Measurements from ENCODE around the gene CDC42BPG. TPM values are rescaled to one million over a fixed set of nuclear protein-coding genes. Genes with fewer than 3 reads are reported as not detected.

CDC42BPG gene
- total and polyA plus RNA-seq, 9 donors, result 0.35 to 9.5 (median 3.2) TPM

DNA sequence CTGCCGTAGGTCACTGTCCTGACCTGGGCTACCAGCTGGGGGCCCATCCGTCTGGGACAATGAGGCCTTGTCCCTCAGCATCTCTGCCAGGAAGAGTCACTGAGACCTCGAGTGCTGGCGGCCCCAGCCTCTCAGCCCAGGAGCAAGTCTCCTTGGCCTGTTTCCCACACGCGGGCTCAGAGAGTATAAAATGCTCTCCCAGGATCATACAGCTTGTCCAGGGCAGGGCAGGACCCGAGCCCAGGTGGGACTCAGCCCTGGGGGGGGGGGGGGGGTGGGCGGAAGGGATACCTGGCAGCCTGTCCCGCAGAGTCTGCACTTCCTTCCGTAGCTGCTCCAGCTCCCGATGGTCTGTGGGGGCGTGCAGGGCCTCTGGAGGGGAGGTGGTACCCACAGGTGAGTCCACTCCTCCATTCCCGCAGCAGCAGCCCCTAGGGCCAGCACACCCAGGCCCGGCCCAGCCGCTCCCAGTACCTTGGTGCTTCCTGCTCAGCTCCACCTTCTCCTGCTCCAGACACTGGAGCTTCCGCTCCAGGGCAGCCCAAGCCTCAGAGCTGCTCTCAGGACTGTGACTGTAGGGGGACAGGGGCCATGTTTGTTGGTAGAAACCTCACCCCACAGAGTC lies 7.9 kb downstream of the CDC42BPG start:
- Histone ChIP-seq H3K36me3 (no peaks in the 10 kb centered on the region), H3K4me1 (ENCODE audit: insufficient read depth) (no peaks in the 10 kb centered on the region), H3K27me3 (no peaks in the 10 kb centered on the region), H3K9me3 (no peaks in the 10 kb centered on the region), H3K27ac (no peak overlapping the region), H3K4me3 (no peak overlapping the region)
- no peak for DNase-seq
- intact Hi-C loops (cut with DNase I), result no loop called here
- WGBS, 3 donors, result 77 to 82% (median 79%) methylated on average over 14 to 16 of the region's 16 CpGs
- TF ChIP-seq EP300 (IDR thresholded peaks at IDR 0.05), result no peak
- no peak for TF ChIP-seq POLR2A (IDR thresholded peaks at IDR 0.05)
- TF ChIP-seq, protein P1, sequence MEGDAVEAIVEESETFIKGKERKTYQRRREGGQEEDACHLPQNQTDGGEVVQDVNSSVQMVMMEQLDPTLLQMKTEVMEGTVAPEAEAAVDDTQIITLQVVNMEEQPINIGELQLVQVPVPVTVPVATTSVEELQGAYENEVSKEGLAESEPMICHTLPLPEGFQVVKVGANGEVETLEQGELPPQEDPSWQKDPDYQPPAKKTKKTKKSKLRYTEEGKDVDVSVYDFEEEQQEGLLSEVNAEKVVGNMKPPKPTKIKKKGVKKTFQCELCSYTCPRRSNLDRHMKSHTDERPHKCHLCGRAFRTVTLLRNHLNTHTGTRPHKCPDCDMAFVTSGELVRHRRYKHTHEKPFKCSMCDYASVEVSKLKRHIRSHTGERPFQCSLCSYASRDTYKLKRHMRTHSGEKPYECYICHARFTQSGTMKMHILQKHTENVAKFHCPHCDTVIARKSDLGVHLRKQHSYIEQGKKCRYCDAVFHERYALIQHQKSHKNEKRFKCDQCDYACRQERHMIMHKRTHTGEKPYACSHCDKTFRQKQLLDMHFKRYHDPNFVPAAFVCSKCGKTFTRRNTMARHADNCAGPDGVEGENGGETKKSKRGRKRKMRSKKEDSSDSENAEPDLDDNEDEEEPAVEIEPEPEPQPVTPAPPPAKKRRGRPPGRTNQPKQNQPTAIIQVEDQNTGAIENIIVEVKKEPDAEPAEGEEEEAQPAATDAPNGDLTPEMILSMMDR (IDR thresholded peaks at IDR 0.05), result no peak

- TF ChIP-seq EP300 (IDR thresholded peaks at IDR 0.05), result no peak
- TF ChIP-seq POLR2A (IDR thresholded peaks at IDR 0.05), result no peak
- TF ChIP-seq, protein P1 (IDR thresholded peaks at IDR 0.05), result no peak
- no peak for DNase-seq
- intact Hi-C loops (cut with DNase I), result no loop called here
- Histone ChIP-seq H3K27ac (no peak overlapping the region), H3K4me1 (ENCODE audit: insufficient read depth) (no peaks in the 10 kb centered on the region), H3K4me3 (no peak overlapping the region), H3K9me3 (no peaks in the 10 kb centered on the region), H3K27me3 (no peaks in the 10 kb centered on the region), H3K36me3 (no peaks in the 10 kb centered on the region)
- WGBS, 3 donors, result 89 to 92% (median 89%) methylated on average over 17 of the region's 17 CpGs
Measured at GRCh38 chr11:64835616-64836447, 8.6 kb downstream of the CDC42BPG start.

DNA sequence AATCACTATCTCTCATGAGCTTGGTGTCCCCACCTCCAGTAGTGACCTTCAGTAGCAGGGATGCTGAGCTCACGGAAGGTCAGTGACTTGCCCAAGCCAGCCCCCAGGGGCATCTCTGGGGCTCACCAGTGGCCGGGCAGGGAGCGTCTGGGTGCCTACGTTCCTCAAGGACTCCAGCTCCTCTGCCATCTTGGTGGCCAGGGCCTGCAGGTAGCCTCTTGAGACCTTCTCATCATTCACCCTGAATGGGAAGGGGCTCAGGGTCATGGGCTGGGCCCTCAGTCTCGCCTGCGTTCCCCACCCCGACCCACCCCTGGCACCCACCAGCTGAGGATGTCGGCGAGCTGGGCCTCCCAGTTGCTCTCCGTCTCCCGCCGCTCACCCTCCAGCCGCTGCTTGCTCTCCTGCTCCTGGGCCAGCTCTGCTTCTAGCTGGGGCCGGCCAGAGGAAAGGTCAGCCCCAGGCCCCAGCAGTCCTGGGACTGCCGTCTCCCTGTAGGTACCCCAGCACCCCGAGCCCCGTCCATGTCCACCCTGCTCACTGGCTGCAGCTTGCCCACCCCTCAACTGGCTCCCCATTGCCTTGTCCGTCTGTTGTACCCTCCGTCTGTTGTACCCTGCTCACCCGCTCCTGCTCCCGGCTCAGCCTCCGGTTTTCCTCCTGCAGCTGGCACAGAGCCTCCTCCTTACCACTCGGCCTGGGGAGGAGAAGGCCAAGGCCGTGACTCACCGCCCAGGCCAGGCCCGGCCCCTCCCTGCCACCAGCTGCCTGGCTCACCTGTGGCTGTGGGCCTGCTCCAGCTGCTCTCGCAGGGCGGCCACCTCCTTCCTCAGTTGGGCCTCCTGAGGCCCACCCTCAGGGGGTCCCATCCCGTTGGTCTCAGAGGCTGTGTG lies 9.5 kb downstream of the CDC42BPG start:
- TF ChIP-seq EP300 (IDR thresholded peaks at IDR 0.05) (no peak), POLR2A (IDR thresholded peaks at IDR 0.05) (no peak)
- TF ChIP-seq, protein P1 (IDR thresholded peaks at IDR 0.05), result no peak
- Histone ChIP-seq H3K4me3 (no peak overlapping the region), H3K27ac (no peak overlapping the region), H3K27me3 (no peaks in the 10 kb centered on the region), H3K9me3 (no peaks in the 10 kb centered on the region), H3K36me3 (no peaks in the 10 kb centered on the region), H3K4me1 (ENCODE audit: insufficient read depth) (no peaks in the 10 kb centered on the region)
- intact Hi-C loops (cut with DNase I), result no loop called here
- 76 to 86% (median 78%) methylated on average over 28 to 29 of the region's 29 CpGs for WGBS, 3 donors
- DNase-seq, result peak in 1 of 5 donors; percentile 45

- H3K4me1 ChIP-seq (ENCODE audit: insufficient read depth), result no peaks in the 10 kb centered on the region
- no peaks in the 10 kb centered on the region for H3K27me3 ChIP-seq
- TF ChIP-seq, protein P1 (IDR thresholded peaks at IDR 0.05), result no peak
- TF ChIP-seq EP300 (IDR thresholded peaks at IDR 0.05) (no peak), POLR2A (IDR thresholded peaks at IDR 0.05) (no peak)
- no peak for DNase-seq
- no peak overlapping the region for H3K27ac ChIP-seq
- H3K4me3 ChIP-seq, result no peak overlapping the region
- H3K36me3 ChIP-seq, result no peaks in the 10 kb centered on the region
- no peaks in the 10 kb centered on the region for H3K9me3 ChIP-seq
- WGBS, 3 donors, result 88 to 96% (median 91%) methylated on average over 24 to 25 of the region's 25 CpGs
- intact Hi-C loops (cut with DNase I), result no loop called here
Measured at GRCh38 chr11:64834031-64834722, 10.3 kb downstream of the CDC42BPG start.
